Neural progenitor cell (in vitro differentiated cells): Measurements from ENCODE around the gene NUMB. TPM values are rescaled to one million over a fixed set of nuclear protein-coding genes. Genes with fewer than 3 reads are reported as not detected.
A peak's percentile ranks its signal among the peaks of the same experiment; 100 is the strongest.

ENCODE experiments used
- DNase-seq: peaks from one replicate; pipeline ENCODE4 v3.0.0-alpha.2; 2016; ENCODE audit warnings: low spot score
- H2AFZ ChIP-seq: fragments of 200-600 bp; sonication (generic); replicated peaks from 2 replicates; pipeline ENCODE4 v1.6.1; 2016; ENCODE audit warnings: antibody characterized with exemption
- H3F3A ChIP-seq: fragments of 200-600 bp; sonication (generic); 2 replicates; pipeline ENCODE4 v1.6.1; 2016; ENCODE audit warnings: antibody characterized with exemption, low read depth
- H3K27ac ChIP-seq: fragments of 200-600 bp; sonication (generic); 2 replicates; pipeline ENCODE4 v1.5.1; 2016; ENCODE audit warnings: mild to moderate bottlenecking
- H3K27me3 ChIP-seq: fragments of 200-600 bp; sonication (generic); 2 replicates; pipeline ENCODE4 v1.6.1; 2016; ENCODE audit warnings: mild to moderate bottlenecking, moderate library complexity
- H3K36me3 ChIP-seq: fragments of 200-600 bp; sonication (generic); 2 replicates; pipeline ENCODE4 v1.5.1; 2016
- H3K4me1 ChIP-seq: fragments of 200-600 bp; sonication (generic); 2 replicates; pipeline ENCODE4 v1.6.1; 2016; ENCODE audit warnings: mixed run types
- H3K4me2 ChIP-seq: fragments of 200-600 bp; sonication (generic); 2 replicates; pipeline ENCODE4 v1.6.1; 2016
- H3K4me3 ChIP-seq: fragments of 200-600 bp; sonication (generic); 2 replicates; pipeline ENCODE4 v1.5.1; 2016
- H3K79me2 ChIP-seq: fragments of 200-600 bp; sonication (generic); 2 replicates; pipeline ENCODE4 v1.6.1; 2016; ENCODE audit warnings: low read depth
- H3K9ac ChIP-seq: fragments of 200-600 bp; sonication (generic); 2 replicates; pipeline ENCODE4 v1.6.1; 2016
- H3K9me3 ChIP-seq: fragments of 200-600 bp; sonication (generic); 2 replicates; pipeline ENCODE4 v1.5.1; 2016; ENCODE audit warnings: low read depth
- H4K20me1 ChIP-seq: fragments of 200-600 bp; sonication (generic); 2 replicates; pipeline ENCODE4 v1.6.1; 2016; ENCODE audit warnings: low read depth
- H3K27ac Mint-ChIP-seq: 3 replicates; pipeline ENCODE4 v1.8.0; 2021; ENCODE audit warnings: mixed read lengths
- H3K27me3 Mint-ChIP-seq: 2 replicates; pipeline ENCODE4 v1.8.0; 2022; ENCODE audit warnings: low read depth, mild to moderate bottlenecking, inconsistent platforms, moderate library complexity, mixed read lengths; ENCODE audit not compliant: insufficient read depth
- H3K36me3 Mint-ChIP-seq: 3 replicates; pipeline ENCODE4 v1.8.0; 2021; ENCODE audit warnings: mixed read lengths
- H3K4me1 Mint-ChIP-seq: 3 replicates; pipeline ENCODE4 v1.8.0; 2021; ENCODE audit warnings: mixed read lengths
- H3K4me3 Mint-ChIP-seq: 3 replicates; pipeline ENCODE4 v1.8.0; 2021; ENCODE audit warnings: mild to moderate bottlenecking, moderate library complexity, mixed read lengths
- H3K9me3 Mint-ChIP-seq: 3 replicates; pipeline ENCODE4 v1.8.0; 2020; ENCODE audit warnings: mixed read lengths
- EZH2 ChIP-seq: fragments of 200-600 bp; sonication (generic); IDR thresholded peaks from 2 replicates; pipeline ENCODE4 v1.6.1; 2017; ENCODE audit warnings: antibody characterized with exemption, mild to moderate bottlenecking, moderate library complexity
- EZH2phosphoT487 ChIP-seq: fragments of 200-600 bp; sonication (generic); IDR thresholded peaks from 2 replicates; pipeline ENCODE4 v1.6.1; 2017; ENCODE audit warnings: antibody characterized with exemption
- total RNA-seq: library from RNA; depleted of rRNA; stranded (reverse); fragments of >200 nt; gene quantifications from 2 replicates; pipeline ENCODE4 v1.2.3, GENCODE V29; 2015; ENCODE audit warnings: low replicate concordance
- TF ChIP-seq, protein P1 (sequence below): fragments of 200-600 bp; sonication (generic); IDR thresholded peaks from 2 replicates; pipeline ENCODE4 v1.5.1; 2017; ENCODE audit warnings: antibody characterized with exemption, mild to moderate bottlenecking

Gene NUMB
- total RNA-seq, 1 donor from 2014 or later = 37.2 TPM

DNA sequence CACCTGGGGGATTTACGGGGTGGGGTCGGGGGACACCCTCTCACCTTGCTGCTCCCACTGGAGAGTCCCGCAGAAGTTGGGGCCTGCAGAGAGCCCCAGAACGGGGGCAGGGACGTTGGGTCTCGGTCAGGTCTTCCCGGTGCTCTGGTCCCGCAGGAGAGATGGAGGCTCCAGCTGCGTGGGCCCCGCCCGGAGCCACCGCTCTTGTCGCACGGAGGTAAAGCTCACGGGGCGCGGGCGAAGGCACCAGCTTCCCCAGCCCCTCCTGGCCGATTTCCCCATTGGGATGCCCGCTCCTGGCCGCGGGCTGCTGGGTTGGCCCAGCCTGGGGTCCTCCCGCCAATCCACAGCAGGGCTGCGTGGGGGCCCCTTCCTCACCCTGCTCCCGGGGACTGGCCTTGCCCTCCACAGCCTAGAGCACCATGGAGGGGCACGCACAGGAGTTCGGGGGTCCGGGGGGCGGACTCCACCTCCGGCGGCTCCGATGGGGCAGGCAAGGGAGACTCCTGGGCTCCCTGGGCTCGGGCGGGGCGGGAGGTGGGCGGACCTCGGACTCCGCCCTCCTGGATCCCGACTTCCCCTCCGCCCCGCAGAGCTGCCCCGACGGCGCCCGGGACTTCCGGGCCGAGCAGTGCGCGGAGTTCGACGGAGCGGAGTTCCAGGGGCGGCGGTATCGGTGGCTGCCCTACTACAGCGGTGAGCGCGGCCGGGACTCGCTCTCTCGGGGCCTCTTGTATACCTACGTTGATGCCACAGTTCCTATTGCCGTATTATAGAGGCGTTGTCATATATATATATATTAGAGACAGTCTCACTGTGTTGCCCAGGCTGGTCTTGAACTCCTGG is 212.6 kb downstream of the NUMB start:
- H3K4me3 Mint-ChIP-seq = no peak overlapping the region
- Histone ChIP-seq H3K4me2 (peak overlapping the region; percentile 52), H3K27me3 (no peaks in the 10 kb centered on the region), H2AFZ (no peak overlapping the region), H3K4me1 (peaks cover 9% of the 10 kb centered on the region), H3K36me3 (no peaks in the 10 kb centered on the region), H3K27ac (no peak overlapping the region), H3F3A (no peaks in the 10 kb centered on the region), H3K4me3 (peak overlapping the region; percentile 24), H3K79me2 (no peaks in the 10 kb centered on the region), H4K20me1 (no peaks in the 10 kb centered on the region), H3K9me3 (no peaks in the 10 kb centered on the region), H3K9ac (no peak overlapping the region)
- DNase-seq = peak; percentile 40
- H3K27ac Mint-ChIP-seq = no peak overlapping the region
- H3K36me3 Mint-ChIP-seq = no peaks in the 10 kb centered on the region
- H3K4me1 Mint-ChIP-seq = peaks cover 21% of the 10 kb centered on the region
- H3K9me3 Mint-ChIP-seq = no peaks in the 10 kb centered on the region
- TF ChIP-seq EZH2 = no peak
- no peak for TF ChIP-seq EZH2phosphoT487
- TF ChIP-seq, protein P1, sequence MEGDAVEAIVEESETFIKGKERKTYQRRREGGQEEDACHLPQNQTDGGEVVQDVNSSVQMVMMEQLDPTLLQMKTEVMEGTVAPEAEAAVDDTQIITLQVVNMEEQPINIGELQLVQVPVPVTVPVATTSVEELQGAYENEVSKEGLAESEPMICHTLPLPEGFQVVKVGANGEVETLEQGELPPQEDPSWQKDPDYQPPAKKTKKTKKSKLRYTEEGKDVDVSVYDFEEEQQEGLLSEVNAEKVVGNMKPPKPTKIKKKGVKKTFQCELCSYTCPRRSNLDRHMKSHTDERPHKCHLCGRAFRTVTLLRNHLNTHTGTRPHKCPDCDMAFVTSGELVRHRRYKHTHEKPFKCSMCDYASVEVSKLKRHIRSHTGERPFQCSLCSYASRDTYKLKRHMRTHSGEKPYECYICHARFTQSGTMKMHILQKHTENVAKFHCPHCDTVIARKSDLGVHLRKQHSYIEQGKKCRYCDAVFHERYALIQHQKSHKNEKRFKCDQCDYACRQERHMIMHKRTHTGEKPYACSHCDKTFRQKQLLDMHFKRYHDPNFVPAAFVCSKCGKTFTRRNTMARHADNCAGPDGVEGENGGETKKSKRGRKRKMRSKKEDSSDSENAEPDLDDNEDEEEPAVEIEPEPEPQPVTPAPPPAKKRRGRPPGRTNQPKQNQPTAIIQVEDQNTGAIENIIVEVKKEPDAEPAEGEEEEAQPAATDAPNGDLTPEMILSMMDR = no peak
- H3K27me3 Mint-ChIP-seq = peaks cover 11% of the 10 kb centered on the region

DNA sequence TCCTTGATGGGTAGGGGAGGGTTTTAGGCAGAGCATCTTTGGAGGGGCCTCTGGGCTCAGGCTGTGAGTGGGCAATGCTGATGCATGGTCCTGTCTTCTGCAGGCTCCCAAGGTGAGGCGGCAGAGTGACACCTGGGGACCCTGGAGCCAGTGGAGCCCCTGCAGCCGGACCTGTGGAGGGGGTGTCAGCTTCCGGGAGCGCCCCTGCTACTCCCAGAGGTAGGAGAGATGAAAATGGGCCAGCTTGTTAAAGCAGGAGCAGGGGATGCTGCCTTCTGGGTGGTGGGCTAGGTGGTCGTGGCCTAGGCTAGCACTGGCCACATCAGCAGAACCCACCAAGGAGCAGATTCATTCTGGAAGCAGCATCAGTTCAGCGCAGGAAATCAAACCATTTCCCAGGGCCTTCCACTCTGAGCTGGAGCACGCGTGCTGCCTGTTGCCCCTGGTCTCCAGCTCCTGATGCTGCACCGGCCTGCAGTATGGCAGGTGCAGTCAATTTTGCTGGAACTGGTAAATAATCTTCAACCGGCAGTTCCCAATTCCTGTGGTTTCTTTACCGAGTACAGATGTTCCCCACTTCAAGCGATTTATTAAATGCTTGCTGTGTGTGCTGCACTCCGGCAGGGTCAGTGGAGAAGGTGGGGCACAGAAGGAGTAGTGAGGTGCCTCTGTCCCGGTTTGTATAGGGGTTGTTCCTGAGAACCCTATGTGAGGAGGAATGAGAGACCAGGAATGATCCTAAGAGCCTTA is 213.6 kb downstream of the NUMB start:
- Histone ChIP-seq H2AFZ (no peak overlapping the region), H3K27ac (no peak overlapping the region), H3K79me2 (no peaks in the 10 kb centered on the region), H3F3A (no peaks in the 10 kb centered on the region), H3K4me3 (no peak overlapping the region), H3K4me1 (peaks cover 11% of the 10 kb centered on the region), H3K36me3 (no peaks in the 10 kb centered on the region), H3K27me3 (peaks cover 9% of the 10 kb centered on the region), H3K9me3 (no peaks in the 10 kb centered on the region), H3K9ac (no peak overlapping the region), H4K20me1 (no peaks in the 10 kb centered on the region), H3K4me2 (no peak overlapping the region)
- Mint-ChIP-seq H3K27ac (no peak overlapping the region), H3K27me3 (peaks cover 13% of the 10 kb centered on the region), H3K4me3 (no peak overlapping the region), H3K9me3 (no peaks in the 10 kb centered on the region), H3K4me1 (peaks cover 22% of the 10 kb centered on the region), H3K36me3 (no peaks in the 10 kb centered on the region)
- no peak for DNase-seq
- TF ChIP-seq, protein P1 = no peak
- no peak for TF ChIP-seq EZH2
- TF ChIP-seq EZH2phosphoT487 = no peak

GRCh38 chr14:73243748-73244147 is 214.6 kb downstream of the NUMB start:
- no peak overlapping the region for H3K4me3 Mint-ChIP-seq
- Histone ChIP-seq H3K4me2 (no peak overlapping the region), H3K9me3 (no peaks in the 10 kb centered on the region), H3F3A (no peaks in the 10 kb centered on the region), H2AFZ (no peak overlapping the region), H3K36me3 (no peaks in the 10 kb centered on the region), H3K4me3 (no peak overlapping the region), H3K4me1 (peaks cover 20% of the 10 kb centered on the region), H4K20me1 (peaks cover 9% of the 10 kb centered on the region), H3K27ac (no peak overlapping the region), H3K9ac (no peak overlapping the region), H3K79me2 (peaks cover 7% of the 10 kb centered on the region), H3K27me3 (peaks cover 19% of the 10 kb centered on the region)
- peaks cover 21% of the 10 kb centered on the region for H3K27me3 Mint-ChIP-seq
- no peak for DNase-seq
- H3K9me3 Mint-ChIP-seq = no peaks in the 10 kb centered on the region
- peaks cover 25% of the 10 kb centered on the region for H3K4me1 Mint-ChIP-seq
- H3K36me3 Mint-ChIP-seq = no peaks in the 10 kb centered on the region
- H3K27ac Mint-ChIP-seq = peak overlapping the region; percentile 76
- TF ChIP-seq EZH2 (no peak), EZH2phosphoT487 (no peak)
- TF ChIP-seq, protein P1 = no peak
